Measurements from ENCODE around the gene URB1. TPM values are rescaled to one million over a fixed set of nuclear protein-coding genes. Genes with fewer than 3 reads are reported as not detected.

The URB1 gene
- polyA plus RNA-seq, 2 donors = 4.6 to 5.5 TPM

DNA sequence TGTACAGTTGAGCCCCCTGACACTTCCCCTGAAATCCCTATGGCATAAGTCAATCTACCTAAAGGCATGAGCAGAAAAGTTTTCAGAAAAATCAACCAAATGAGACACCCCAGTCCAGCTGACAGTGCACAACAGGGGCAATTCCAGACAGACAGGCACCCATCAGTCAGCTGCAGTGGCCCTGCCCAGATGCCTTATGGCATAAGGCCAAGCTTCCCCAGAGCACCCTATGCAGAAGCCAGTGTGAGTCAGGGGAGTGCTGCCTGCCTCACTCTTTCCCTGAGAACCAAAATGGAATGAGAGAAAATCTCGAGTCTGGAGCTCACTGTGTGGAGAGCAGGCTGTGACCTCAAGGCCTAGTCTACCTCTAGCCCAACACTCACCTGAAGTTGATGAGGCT, 56.1 kb downstream of the URB1 start:
- no peak overlapping the region for H3K27ac ChIP-seq (ENCODE audit: low read depth in 2 of 2, low read length in 1 of 2)
- WGBS, 2 donors = 61 to 71% methylated on average over 1 of the region's 1 CpG
- H3K27me3 ChIP-seq (ENCODE audit: control insufficient read depth in 1 of 2, insufficient read depth in 2 of 2, low read length in 2 of 2) = no peaks in the 10 kb centered on the region
- no peaks in the 10 kb centered on the region for H3K9me3 ChIP-seq (ENCODE audit: control insufficient read depth in 2 of 2, insufficient read depth in 1 of 2, low read depth in 1 of 2, low read length in 1 of 2)
- no peaks in the 10 kb centered on the region for H3K4me1 ChIP-seq (ENCODE audit: control insufficient read depth in 2 of 2, insufficient read depth in 2 of 2, low read length in 1 of 2)
- peaks cover 13 to 45% of the 10 kb centered on the region in 2 donors for H3K36me3 ChIP-seq (ENCODE audit: control insufficient read depth in 2 of 2, insufficient read depth in 2 of 2, low read length in 1 of 2)
- no peak overlapping the region for H3K4me3 ChIP-seq (ENCODE audit: low read depth in 1 of 2, low read length in 2 of 2)

DNA sequence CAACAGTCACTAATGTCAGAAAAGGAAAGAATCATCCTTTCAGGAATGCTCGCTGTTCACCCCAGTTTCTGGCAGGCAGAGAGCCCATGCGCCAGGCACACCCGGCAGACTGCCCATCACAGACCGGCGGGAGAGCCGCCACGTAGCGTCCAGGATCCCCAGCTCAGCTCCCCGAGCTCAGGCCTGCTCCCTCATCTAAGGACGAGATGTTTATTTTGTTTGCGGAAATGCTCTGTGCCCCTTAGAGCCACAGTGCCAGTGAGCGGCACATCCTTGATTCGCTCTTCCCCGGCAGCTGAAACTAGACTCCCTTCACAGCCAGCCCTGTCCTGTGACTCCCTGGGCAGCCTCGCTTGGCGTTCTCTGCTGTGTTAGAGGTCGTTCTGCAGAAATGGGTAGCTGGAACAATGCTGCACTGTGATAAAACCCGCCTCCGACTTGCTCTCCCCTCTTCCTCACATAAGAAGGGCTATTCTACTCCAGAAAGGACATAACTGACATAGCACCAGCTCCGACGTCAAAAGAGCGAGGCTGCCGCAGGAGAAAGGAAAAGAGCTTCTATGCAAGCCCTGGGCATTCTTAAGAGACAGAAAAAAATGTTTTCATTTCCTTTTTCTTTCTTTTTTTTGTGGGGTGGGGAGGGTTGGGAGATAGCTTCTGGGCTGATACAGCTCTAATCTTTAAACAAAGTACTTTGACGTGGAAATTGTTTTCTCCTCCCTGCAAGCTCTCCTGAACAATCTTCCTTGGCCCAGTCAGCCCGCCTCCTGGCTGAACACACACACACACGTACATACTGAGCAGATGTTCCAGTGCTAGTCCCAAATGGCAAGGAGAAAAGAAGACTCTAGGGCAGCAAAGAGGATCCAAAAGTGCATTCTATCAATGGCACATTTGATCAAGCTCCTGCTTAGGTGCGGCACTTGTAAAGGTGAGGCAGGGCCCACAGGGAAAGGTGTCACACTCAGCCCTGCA, 56.9 kb downstream of the URB1 start:
- no peak overlapping the region for H3K4me3 ChIP-seq (ENCODE audit: low read depth in 1 of 2, low read length in 2 of 2)
- no peaks in the 10 kb centered on the region for H3K27me3 ChIP-seq (ENCODE audit: control insufficient read depth in 1 of 2, insufficient read depth in 2 of 2, low read length in 2 of 2)
- H3K27ac ChIP-seq (ENCODE audit: low read depth in 2 of 2, low read length in 1 of 2) = no peak overlapping the region
- H3K36me3 ChIP-seq (ENCODE audit: control insufficient read depth in 2 of 2, insufficient read depth in 2 of 2, low read length in 1 of 2) = peaks cover 13 to 46% of the 10 kb centered on the region in 2 donors
- H3K4me1 ChIP-seq (ENCODE audit: control insufficient read depth in 2 of 2, insufficient read depth in 2 of 2, low read length in 1 of 2) = no peaks in the 10 kb centered on the region
- 87% methylated on average over 27 of the region's 27 CpGs for WGBS, 2 donors
- no peaks in the 10 kb centered on the region for H3K9me3 ChIP-seq (ENCODE audit: control insufficient read depth in 2 of 2, insufficient read depth in 1 of 2, low read depth in 1 of 2, low read length in 1 of 2)

DNA sequence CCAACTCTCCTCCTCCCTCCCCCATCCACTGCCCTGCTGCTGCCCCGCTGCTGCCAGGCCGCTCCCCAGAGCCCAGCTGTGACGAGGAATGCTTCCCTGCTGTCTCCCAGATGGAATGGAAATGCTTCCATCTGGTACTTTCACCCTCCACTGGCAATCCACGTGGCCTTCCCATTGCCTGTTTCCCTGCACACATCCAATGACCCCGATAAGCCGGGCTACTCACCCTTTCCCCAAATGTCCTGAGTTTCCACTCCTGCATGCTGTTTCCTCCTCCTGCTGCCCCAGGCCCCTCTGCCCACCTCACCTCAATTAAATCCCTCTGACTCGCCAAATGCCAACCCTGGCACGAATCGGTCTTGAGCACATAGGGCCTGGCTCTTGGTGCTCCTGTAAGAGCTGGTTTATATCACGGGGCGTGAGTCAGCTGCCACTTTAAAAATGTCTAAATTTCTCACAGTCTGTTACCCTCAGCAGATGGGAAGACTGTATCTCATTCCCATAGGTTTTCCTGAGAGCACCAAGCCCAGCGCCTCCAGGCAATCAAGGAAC, 57.8 kb downstream of the URB1 start:
- Histone ChIP-seq H3K4me3 (ENCODE audit: low read depth in 1 of 2, low read length in 2 of 2) (no peak overlapping the region), H3K9me3 (ENCODE audit: control insufficient read depth in 2 of 2, insufficient read depth in 1 of 2, low read depth in 1 of 2, low read length in 1 of 2) (no peaks in the 10 kb centered on the region), H3K4me1 (ENCODE audit: control insufficient read depth in 2 of 2, insufficient read depth in 2 of 2, low read length in 1 of 2) (no peaks in the 10 kb centered on the region), H3K27me3 (ENCODE audit: control insufficient read depth in 1 of 2, insufficient read depth in 2 of 2, low read length in 2 of 2) (no peaks in the 10 kb centered on the region), H3K27ac (ENCODE audit: low read depth in 2 of 2, low read length in 1 of 2) (no peak overlapping the region), H3K36me3 (ENCODE audit: control insufficient read depth in 2 of 2, insufficient read depth in 2 of 2, low read length in 1 of 2) (peaks cover 13 to 45% of the 10 kb centered on the region in 2 donors)
- WGBS, 2 donors = 90 to 91% methylated on average over 12 of the region's 12 CpGs

DNA sequence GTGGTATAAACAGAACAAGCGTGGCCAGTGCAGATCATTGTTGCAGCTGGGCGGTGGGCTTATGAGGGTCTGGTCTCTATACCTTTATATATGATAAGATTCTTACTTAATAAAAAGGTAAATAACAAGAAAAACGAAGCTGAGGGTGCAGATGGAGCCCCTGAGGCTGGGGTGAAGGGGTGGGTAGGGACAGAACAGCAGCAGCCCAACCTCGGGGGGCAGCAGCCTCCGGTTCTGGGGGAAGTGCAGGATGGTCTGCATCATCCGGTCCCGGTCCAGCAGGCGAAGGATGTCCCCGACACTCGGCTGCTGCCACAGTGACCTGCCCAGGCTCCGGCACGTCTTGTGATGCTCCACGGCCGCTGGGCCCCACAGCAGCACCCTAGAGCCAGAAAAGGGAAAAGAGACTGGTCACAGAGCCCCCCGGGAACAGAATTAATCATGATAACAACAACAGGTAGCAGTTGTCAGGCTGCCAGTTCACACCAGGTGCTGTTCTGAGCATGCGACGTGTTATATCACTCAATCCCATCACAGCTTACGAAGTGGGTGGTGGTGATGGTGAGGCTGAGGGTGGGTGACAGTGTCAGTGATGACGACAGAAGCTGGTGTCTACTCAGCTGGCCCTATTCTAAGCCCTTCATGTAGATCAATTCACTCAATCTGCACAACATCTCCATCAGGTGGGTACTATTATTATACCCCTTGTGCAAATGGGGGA, 58.7 kb downstream of the URB1 start:
- H3K4me1 ChIP-seq (ENCODE audit: control insufficient read depth in 2 of 2, insufficient read depth in 2 of 2, low read length in 1 of 2) = no peaks in the 10 kb centered on the region
- no peak overlapping the region for H3K27ac ChIP-seq (ENCODE audit: low read depth in 2 of 2, low read length in 1 of 2)
- H3K27me3 ChIP-seq (ENCODE audit: control insufficient read depth in 1 of 2, insufficient read depth in 2 of 2, low read length in 2 of 2) = no peaks in the 10 kb centered on the region
- H3K36me3 ChIP-seq (ENCODE audit: control insufficient read depth in 2 of 2, insufficient read depth in 2 of 2, low read length in 1 of 2) = peaks cover 13 to 44% of the 10 kb centered on the region in 2 donors
- 94 to 96% methylated on average over 18 to 19 of the region's 19 CpGs for WGBS, 2 donors
- no peaks in the 10 kb centered on the region for H3K9me3 ChIP-seq (ENCODE audit: control insufficient read depth in 2 of 2, insufficient read depth in 1 of 2, low read depth in 1 of 2, low read length in 1 of 2)
- no peak overlapping the region for H3K4me3 ChIP-seq (ENCODE audit: low read depth in 1 of 2, low read length in 2 of 2)

DNA sequence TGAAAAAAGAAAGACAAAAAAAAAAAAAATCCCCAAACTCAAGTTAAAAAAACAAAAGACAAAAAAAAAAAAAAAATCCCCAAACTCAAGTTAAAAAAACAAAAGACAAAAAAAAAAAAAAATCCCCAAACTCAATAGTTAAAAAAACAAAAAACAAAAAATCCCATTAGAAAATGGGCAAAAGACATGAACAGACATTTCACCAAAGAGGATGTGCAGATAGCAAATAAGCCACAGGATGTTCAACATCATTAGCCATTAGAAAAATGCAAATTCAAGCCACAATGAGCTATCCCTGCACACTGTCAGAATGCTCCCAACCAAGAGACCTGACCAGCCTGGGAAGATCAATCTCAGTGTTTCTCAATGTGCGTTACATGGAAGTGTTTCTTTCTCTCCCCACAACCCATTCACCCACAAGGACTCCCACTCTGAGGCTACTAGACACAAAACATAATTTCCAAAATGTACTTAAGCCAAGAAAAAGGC, 60.3 kb downstream of the URB1 start:
- H3K4me1 ChIP-seq (ENCODE audit: control insufficient read depth in 2 of 2, insufficient read depth in 2 of 2, low read length in 1 of 2) = no peaks in the 10 kb centered on the region
- no peak overlapping the region for H3K27ac ChIP-seq (ENCODE audit: low read depth in 2 of 2, low read length in 1 of 2)
- peaks cover 13 to 38% of the 10 kb centered on the region in 2 donors for H3K36me3 ChIP-seq (ENCODE audit: control insufficient read depth in 2 of 2, insufficient read depth in 2 of 2, low read length in 1 of 2)
- 89 to 98% methylated on average over 1 of the region's 1 CpG for WGBS, 2 donors
- H3K27me3 ChIP-seq (ENCODE audit: control insufficient read depth in 1 of 2, insufficient read depth in 2 of 2, low read length in 2 of 2) = no peaks in the 10 kb centered on the region
- no peaks in the 10 kb centered on the region for H3K9me3 ChIP-seq (ENCODE audit: control insufficient read depth in 2 of 2, insufficient read depth in 1 of 2, low read depth in 1 of 2, low read length in 1 of 2)
- no peak overlapping the region for H3K4me3 ChIP-seq (ENCODE audit: low read depth in 1 of 2, low read length in 2 of 2)

DNA sequence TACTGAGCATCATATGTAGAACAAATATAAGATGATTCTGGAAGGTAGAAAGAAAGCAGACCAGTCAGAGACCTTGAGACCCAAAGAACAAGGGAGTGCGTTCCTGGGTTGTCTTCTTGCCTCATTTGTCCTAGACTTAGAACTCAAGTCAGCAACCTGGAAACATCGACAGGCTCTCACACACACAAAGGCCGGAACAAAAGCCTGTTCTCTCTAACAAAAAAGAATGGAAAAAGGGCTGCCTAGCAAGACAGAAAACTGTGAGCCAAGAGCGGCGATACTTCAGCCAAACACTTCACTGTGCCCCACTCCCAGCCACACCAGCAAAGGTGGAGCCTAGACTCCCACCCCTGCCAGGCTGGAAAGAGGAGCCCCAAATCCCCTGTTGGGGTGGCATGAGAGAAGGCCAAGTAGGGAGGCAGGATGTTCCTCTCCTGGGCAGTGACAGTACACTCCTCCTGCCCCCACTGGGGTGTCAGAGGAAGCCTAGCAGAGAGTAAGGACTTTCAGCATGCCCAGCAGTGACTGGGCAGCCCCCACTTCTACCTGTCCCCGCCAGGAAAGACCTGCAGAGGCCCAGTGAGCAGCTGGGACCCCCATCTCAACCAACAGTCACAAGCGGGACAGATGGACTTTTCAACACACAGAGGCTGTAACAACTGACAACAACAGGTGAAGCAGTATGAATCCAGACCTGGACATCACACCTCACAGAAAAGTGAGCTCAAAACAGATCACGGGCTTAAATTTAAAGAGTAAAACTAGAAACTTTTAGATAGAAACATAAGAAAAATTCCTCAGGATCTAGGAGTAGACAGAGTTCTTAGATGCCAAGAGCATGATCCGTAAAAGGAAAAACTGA, 61.1 kb downstream of the URB1 start:
- Histone ChIP-seq H3K36me3 (ENCODE audit: control insufficient read depth in 2 of 2, insufficient read depth in 2 of 2, low read length in 1 of 2) (peaks cover 13 to 31% of the 10 kb centered on the region in 2 donors), H3K9me3 (ENCODE audit: control insufficient read depth in 2 of 2, insufficient read depth in 1 of 2, low read depth in 1 of 2, low read length in 1 of 2) (no peaks in the 10 kb centered on the region), H3K27ac (ENCODE audit: low read depth in 2 of 2, low read length in 1 of 2) (no peak overlapping the region), H3K27me3 (ENCODE audit: control insufficient read depth in 1 of 2, insufficient read depth in 2 of 2, low read length in 2 of 2) (no peaks in the 10 kb centered on the region), H3K4me1 (ENCODE audit: control insufficient read depth in 2 of 2, insufficient read depth in 2 of 2, low read length in 1 of 2) (no peaks in the 10 kb centered on the region), H3K4me3 (ENCODE audit: low read depth in 1 of 2, low read length in 2 of 2) (no peak overlapping the region)
- WGBS, 2 donors = 93 to 94% methylated on average over 9 of the region's 9 CpGs

DNA sequence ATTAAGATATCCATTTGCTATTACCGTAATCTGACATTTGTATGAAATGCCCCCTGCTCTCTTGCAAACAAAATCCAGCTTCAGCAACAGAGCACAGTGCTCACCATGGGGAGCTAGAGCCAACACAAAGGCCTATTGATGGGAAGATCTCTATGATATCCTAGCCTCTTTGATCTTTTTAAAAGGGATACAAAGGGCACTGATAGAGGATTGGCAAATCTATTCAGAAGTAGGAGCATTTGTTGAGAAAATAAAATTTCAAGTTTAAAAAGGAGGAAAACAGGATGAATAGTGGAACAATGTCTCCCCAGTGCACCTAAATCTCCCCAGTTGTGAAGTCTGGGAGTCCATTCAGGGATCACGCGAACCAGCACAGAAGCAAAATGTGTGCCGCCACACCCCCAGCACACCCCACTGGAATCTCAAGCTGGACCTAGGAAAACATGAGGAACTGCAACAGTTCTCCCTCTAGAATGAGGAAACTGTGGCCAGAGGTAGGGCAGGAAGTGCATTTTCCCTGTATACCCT, 62.0 kb downstream of the URB1 start:
- WGBS, 2 donors = 84 to 96% methylated on average over 4 of the region's 4 CpGs
- Histone ChIP-seq H3K9me3 (ENCODE audit: control insufficient read depth in 2 of 2, insufficient read depth in 1 of 2, low read depth in 1 of 2, low read length in 1 of 2) (no peaks in the 10 kb centered on the region), H3K4me3 (ENCODE audit: low read depth in 1 of 2, low read length in 2 of 2) (no peak overlapping the region), H3K36me3 (ENCODE audit: control insufficient read depth in 2 of 2, insufficient read depth in 2 of 2, low read length in 1 of 2) (peaks cover 15 to 28% of the 10 kb centered on the region in 2 donors), H3K27me3 (ENCODE audit: control insufficient read depth in 1 of 2, insufficient read depth in 2 of 2, low read length in 2 of 2) (no peaks in the 10 kb centered on the region), H3K4me1 (ENCODE audit: control insufficient read depth in 2 of 2, insufficient read depth in 2 of 2, low read length in 1 of 2) (no peaks in the 10 kb centered on the region), H3K27ac (ENCODE audit: low read depth in 2 of 2, low read length in 1 of 2) (no peak overlapping the region)

DNA sequence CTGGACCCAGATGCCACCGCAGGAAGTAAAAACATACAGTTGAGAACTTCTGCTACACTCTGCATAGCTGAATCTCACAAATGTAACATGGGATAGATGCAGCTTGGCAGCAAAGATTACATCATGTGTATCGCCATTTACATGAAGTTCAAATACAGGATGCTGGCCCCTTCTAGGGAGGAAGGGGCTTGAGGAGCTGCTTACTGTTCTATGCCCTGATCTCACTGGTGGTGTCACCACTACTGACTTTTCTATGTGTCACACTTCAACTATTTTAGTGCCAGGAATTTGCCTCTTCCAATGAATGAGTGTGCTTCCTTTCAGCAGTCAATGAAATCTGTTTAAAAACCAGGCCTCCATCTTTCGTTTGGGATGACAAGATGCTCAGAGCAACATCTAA, 63.0 kb downstream of the URB1 start:
- Histone ChIP-seq H3K4me1 (ENCODE audit: control insufficient read depth in 2 of 2, insufficient read depth in 2 of 2, low read length in 1 of 2) (no peaks in the 10 kb centered on the region), H3K9me3 (ENCODE audit: control insufficient read depth in 2 of 2, insufficient read depth in 1 of 2, low read depth in 1 of 2, low read length in 1 of 2) (no peaks in the 10 kb centered on the region), H3K4me3 (ENCODE audit: low read depth in 1 of 2, low read length in 2 of 2) (no peak overlapping the region), H3K27ac (ENCODE audit: low read depth in 2 of 2, low read length in 1 of 2) (no peak overlapping the region), H3K27me3 (ENCODE audit: control insufficient read depth in 1 of 2, insufficient read depth in 2 of 2, low read length in 2 of 2) (no peaks in the 10 kb centered on the region), H3K36me3 (ENCODE audit: control insufficient read depth in 2 of 2, insufficient read depth in 2 of 2, low read length in 1 of 2) (peaks cover 18 to 26% of the 10 kb centered on the region in 2 donors)
- WGBS, 2 donors = 76 to 81% methylated on average over 3 of the region's 3 CpGs
